GM23248 (cell line): Measurements from ENCODE around the gene R3HDM2. TPM values are rescaled to one million over a fixed set of nuclear protein-coding genes. Genes with fewer than 3 reads are reported as not detected.
A peak's percentile ranks its signal among the peaks of the same experiment; 100 is the strongest.

Source experiments
- DNase-seq: peaks from one replicate; pipeline ENCODE4 v3.0.0-alpha.2; 2015
- H2AFZ ChIP-seq: fragments of 200-600 bp; sonication (generic); 2 replicates; pipeline ENCODE4 v1.6.1; 2016; ENCODE audit warnings: antibody characterized with exemption
- H3F3A ChIP-seq: fragments of 200-600 bp; sonication (generic); 2 replicates; pipeline ENCODE4 v1.6.1; 2016; ENCODE audit warnings: mild to moderate bottlenecking, antibody characterized with exemption, mixed run types; ENCODE audit not compliant: insufficient read depth
- H3K27ac ChIP-seq: fragments of 200-600 bp; sonication (generic); 2 replicates; pipeline ENCODE4 v1.5.1; 2016; ENCODE audit warnings: mild to moderate bottlenecking
- H3K27me3 ChIP-seq: fragments of 200-600 bp; sonication (generic); replicated peaks from 2 replicates; pipeline ENCODE4 v1.6.1; 2016; ENCODE audit warnings: mild to moderate bottlenecking; ENCODE audit not compliant: insufficient read depth
- H3K36me3 ChIP-seq: fragments of 200-600 bp; sonication (generic); 2 replicates; pipeline ENCODE4 v1.6.1; 2016; ENCODE audit warnings: low read depth, mild to moderate bottlenecking
- H3K4me1 ChIP-seq: fragments of 200-600 bp; sonication (generic); 2 replicates; pipeline ENCODE4 v1.6.1; 2016; ENCODE audit warnings: mild to moderate bottlenecking; ENCODE audit not compliant: insufficient read depth
- H3K4me2 ChIP-seq: fragments of 200-600 bp; sonication (generic); one replicate; pipeline ENCODE4 v1.6.1; 2016; ENCODE audit warnings: mild to moderate bottlenecking; ENCODE audit not compliant: unreplicated experiment
- H3K4me3 ChIP-seq: fragments of 200-600 bp; sonication (generic); 2 replicates; pipeline ENCODE4 v1.5.1; 2016; ENCODE audit warnings: mild to moderate bottlenecking
- H3K79me2 ChIP-seq: fragments of 200-600 bp; sonication (generic); 2 replicates; pipeline ENCODE4 v1.6.1; 2016; ENCODE audit warnings: mild to moderate bottlenecking; ENCODE audit not compliant: insufficient read depth
- H3K9ac ChIP-seq: fragments of 200-600 bp; sonication (generic); 2 replicates; pipeline ENCODE4 v1.6.1; 2016; ENCODE audit warnings: mild to moderate bottlenecking
- H3K9me2 ChIP-seq: fragments of 200-600 bp; sonication (generic); 2 replicates; pipeline ENCODE4 v1.6.1; 2016; ENCODE audit warnings: mixed run types, mild to moderate bottlenecking, moderate library complexity; ENCODE audit not compliant: insufficient read depth
- H3K9me3 ChIP-seq: fragments of 200-600 bp; sonication (generic); one replicate; pipeline ENCODE4 v1.6.1; 2017; ENCODE audit warnings: low read depth
- H4K20me1 ChIP-seq: fragments of 200-600 bp; sonication (generic); 2 replicates; pipeline ENCODE4 v1.6.0; 2016; ENCODE audit not compliant: insufficient read depth
- EZH2 ChIP-seq: fragments of 200-600 bp; sonication (generic); IDR thresholded peaks from 2 replicates; pipeline ENCODE4 v1.6.1; 2018; ENCODE audit warnings: antibody characterized with exemption, mild to moderate bottlenecking; ENCODE audit not compliant: insufficient read depth, poor library complexity, severe bottlenecking
- EZH2phosphoT487 ChIP-seq: fragments of 200-600 bp; sonication (generic); IDR thresholded peaks from 2 replicates; pipeline ENCODE4 v1.6.1; 2018; ENCODE audit warnings: antibody characterized with exemption, moderate library complexity, mild to moderate bottlenecking, low read depth; ENCODE audit not compliant: insufficient read depth
- WGBS, 2 experiments: methylation state at CpG; one replicate each; pipeline ENCODE4 v1.1.6; 2015 to 2017; ENCODE audit warnings: low lambda C conversion rate in 2 of 2, low coverage in 1 of 2; ENCODE audit errors: missing lambda C conversion rate in 2 of 2; 5-methylcytosine and 5-hydroxymethylcytosine counted together
- in situ Hi-C: fragments of 300-500 bp; cut with MboI; formaldehyde crosslinking; loops from 2 replicates; pipeline ENCODE4 v1.15.0; 2020
- polyA plus RNA-seq: library from polyadenylated mRNA; unstranded; fragments of >200 nt; fragmentation: Nextera tagmentation; extraction: Ambion mirVana; gene quantifications from 2 replicates; pipeline ENCODE4 v1.2.1, GENCODE V29; 2016
- total RNA-seq: library from RNA; depleted of rRNA; stranded (reverse); fragments of >200 nt; shearing (Covaris generic); gene quantifications from 2 replicates; pipeline ENCODE4 v1.2.3, GENCODE V29; 2014

R3HDM2 gene
- total and polyA plus RNA-seq, 2 experiments from 2014 or later = 16.9 to 17.0 TPM

- no peak for DNase-seq
- Histone ChIP-seq H3F3A (no peaks in the 10 kb centered on the region), H3K27ac (no peak overlapping the region), H3K9me3 (no peaks in the 10 kb centered on the region), H3K4me1 (no peaks in the 10 kb centered on the region), H4K20me1 (no peaks in the 10 kb centered on the region), H3K27me3 (peaks cover 57% of the 10 kb centered on the region), H3K36me3 (no peaks in the 10 kb centered on the region), H3K4me3 (no peak overlapping the region), H3K4me2 (no peak overlapping the region), H3K79me2 (no peaks in the 10 kb centered on the region), H3K9ac (no peak overlapping the region), H3K9me2 (no peaks in the 10 kb centered on the region), H2AFZ (no peak overlapping the region)
- in situ Hi-C loops = no loop called here
- WGBS, 2 experiments = 89 to 92% methylated on average over 12 to 15 of the region's 15 CpGs
- TF ChIP-seq EZH2 = no peak
- no peak for TF ChIP-seq EZH2phosphoT487
These were observed 46.3 kb upstream of the R3HDM2 start for GRCh38 chr12:57476993-57477709.

- TF ChIP-seq EZH2phosphoT487 (no peak), EZH2 (no peak)
- Histone ChIP-seq H3K4me3 (peak overlapping the region; percentile 45), H3K4me2 (peak overlapping the region; percentile 39), H3K36me3 (no peaks in the 10 kb centered on the region), H3K27ac (no peak overlapping the region), H3F3A (no peaks in the 10 kb centered on the region), H3K4me1 (no peaks in the 10 kb centered on the region), H3K9ac (no peak overlapping the region), H3K9me3 (no peaks in the 10 kb centered on the region), H3K27me3 (peaks cover 57% of the 10 kb centered on the region), H4K20me1 (no peaks in the 10 kb centered on the region), H2AFZ (no peak overlapping the region), H3K9me2 (no peaks in the 10 kb centered on the region), H3K79me2 (no peaks in the 10 kb centered on the region)
- WGBS, 2 experiments = 25 to 28% methylated on average over 19 to 29 of the region's 29 CpGs
- in situ Hi-C loops = no loop called here
- no peak for DNase-seq
These were observed 45.5 kb upstream of the R3HDM2 start for GRCh38 chr12:57476162-57476992.

GRCh38 chr12:57475271-57476161 is 44.7 kb upstream of the R3HDM2 start:
- peak; percentile 70 for DNase-seq
- Histone ChIP-seq H4K20me1 (no peaks in the 10 kb centered on the region), H3K9me2 (no peaks in the 10 kb centered on the region), H3K4me1 (no peaks in the 10 kb centered on the region), H3K79me2 (no peaks in the 10 kb centered on the region), H3K4me2 (peak overlapping the region; percentile 39), H3K36me3 (no peaks in the 10 kb centered on the region), H3K27me3 (peaks cover 52% of the 10 kb centered on the region), H3K9me3 (no peaks in the 10 kb centered on the region), H3K4me3 (peak overlapping the region; percentile 45), H3F3A (no peaks in the 10 kb centered on the region), H3K9ac (no peak overlapping the region), H2AFZ (peak overlapping the region; percentile 3), H3K27ac (no peak overlapping the region)
- in situ Hi-C loops = no loop called here
- 0 out of 2 replicates have a peak, but pooled peaks have one; percentile 21 for TF ChIP-seq EZH2phosphoT487
- TF ChIP-seq EZH2 = peak; percentile 89
- 6% methylated on average over 50 to 83 of the region's 84 CpGs for WGBS, 2 experiments

GRCh38 chr12:57474862-57475261 is 44.0 kb upstream of the R3HDM2 start:
- Histone ChIP-seq H3F3A (no peaks in the 10 kb centered on the region), H3K79me2 (no peaks in the 10 kb centered on the region), H3K4me1 (no peaks in the 10 kb centered on the region), H4K20me1 (no peaks in the 10 kb centered on the region), H3K36me3 (no peaks in the 10 kb centered on the region), H3K4me3 (no peak overlapping the region), H3K9ac (no peak overlapping the region), H3K27ac (no peak overlapping the region), H3K9me2 (no peaks in the 10 kb centered on the region), H2AFZ (no peak overlapping the region), H3K27me3 (peaks cover 50% of the 10 kb centered on the region), H3K4me2 (no peak overlapping the region), H3K9me3 (no peaks in the 10 kb centered on the region)
- WGBS, 2 experiments = 78 to 80% methylated on average over 7 of the region's 7 CpGs
- in situ Hi-C loops = no loop called here
- DNase-seq = no peak
- TF ChIP-seq EZH2phosphoT487 = no peak
- TF ChIP-seq EZH2 = no peak
